Panc1 (cell line): ENCODE measurements around the gene U2AF1L4. TPM values are rescaled to one million over a fixed set of nuclear protein-coding genes. Genes with fewer than 3 reads are reported as not detected.

ENCODE experiments used
- ATAC-seq: fragments of 200-7000 bp; cut with Tn5 transposase; 2 replicates; pipeline ENCODE4 v1.9.1; 2020; ENCODE audit warnings: mild to moderate bottlenecking, moderate library complexity
- BruUV-seq: library from RNA; stranded (reverse); fragments of 400-500 nt; replicated peaks from 2 replicates; lab custom pipeline; 2021; lab: Mats Ljungman, UMichigan
- CTCF ChIA-PET: fragments of 300-600 bp; sonication (Branson Sonifier 250); formaldehyde crosslinking; loops from one replicate; lab custom pipeline; 2022; ENCODE audit warnings: antibody characterized with exemption; lab: Charles Lee
- POLR2A ChIA-PET: fragments of 300-600 bp; sonication (Branson Sonifier 250); formaldehyde crosslinking; loops from one replicate; lab custom pipeline; 2022; ENCODE audit warnings: antibody characterized with exemption; lab: Charles Lee
- DNase-seq: peaks from one replicate; pipeline ENCODE4 v3.0.0-alpha.2; 2010; ENCODE audit warnings: low read depth, low spot score
- H3K27ac ChIP-seq: 2 replicates; pipeline ENCODE4 v1.5.1; 2011; ENCODE audit warnings: mild to moderate bottlenecking, low read length, inconsistent platforms
- H3K27me3 ChIP-seq: fragments of 200-500 bp; sonication (Bioruptor generic); 2 replicates; pipeline ENCODE4 v1.6.0; 2014; ENCODE audit warnings: low read length, inconsistent platforms; ENCODE audit not compliant: control insufficient read depth, insufficient read depth
- H3K36me3 ChIP-seq: fragments of 200-500 bp; sonication (Bioruptor generic); 2 replicates; pipeline ENCODE4 v1.5.1; 2014; ENCODE audit warnings: inconsistent platforms, mild to moderate bottlenecking, low read length, moderate library complexity; ENCODE audit not compliant: control insufficient read depth, insufficient read depth
- H3K4me1 ChIP-seq: 2 replicates; pipeline ENCODE4 v1.5.1; 2011; ENCODE audit warnings: inconsistent platforms, mild to moderate bottlenecking, low read length, moderate library complexity; ENCODE audit not compliant: control insufficient read depth, insufficient read depth
- H3K4me3 ChIP-seq, 2 experiments: 2 replicates each; pipeline ENCODE4 v1.5.1; 2011 to 2012; ENCODE audit warnings: low read depth in 2 of 2, low read length in 2 of 2, mild to moderate bottlenecking in 2 of 2, inconsistent platforms in 1 of 2, moderate library complexity in 1 of 2
- H3K9me3 ChIP-seq: fragments of 200-500 bp; sonication (Bioruptor generic); 2 replicates; pipeline ENCODE4 v1.5.1; 2014; ENCODE audit warnings: low read depth, mild to moderate bottlenecking, inconsistent platforms, low read length, moderate library complexity; ENCODE audit not compliant: control insufficient read depth, insufficient read depth
- CTCF ChIP-seq: fragments of 450-650 bp; IDR thresholded peaks from 2 replicates; pipeline ENCODE4 v1.5.1; 2017; ENCODE audit warnings: mild to moderate bottlenecking
- POLR2AphosphoS5 ChIP-seq: IDR thresholded peaks from 2 replicates; pipeline ENCODE4 v1.6.1; 2012; ENCODE audit warnings: mild to moderate bottlenecking, low read depth, low read length, moderate library complexity
- REST ChIP-seq, 2 experiments: IDR thresholded peaks; 2 replicates each; pipeline ENCODE4 v1.6.1; 2011 to 2012; ENCODE audit warnings: low read depth in 2 of 2, control low read depth in 1 of 2, low read length in 1 of 2, mild to moderate bottlenecking in 1 of 2, moderate library complexity in 1 of 2; ENCODE audit not compliant: insufficient read depth in 1 of 2
- SIN3A ChIP-seq: IDR thresholded peaks from 2 replicates; pipeline ENCODE4 v1.6.1; 2012; ENCODE audit warnings: low read depth, mild to moderate bottlenecking, low read length, moderate library complexity, borderline replicate concordance; ENCODE audit not compliant: insufficient read depth
- TCF7L2 ChIP-seq: IDR thresholded peaks from 2 replicates; pipeline ENCODE4 v1.6.1; 2011; ENCODE audit warnings: mild to moderate bottlenecking, low read depth, low read length, inconsistent platforms
- in situ Hi-C: cut with HindIII; loops from 2 replicates; pipeline ENCODE4 v1.10.0; 2016; ENCODE audit warnings: low sequenced_read_pairs, low pct_unique_long_range_greater_than_20kb
- intact Hi-C: fragments of 100-400 bp; cut with micrococcal nuclease; formaldehyde crosslinking; loops from one replicate; pipeline ENCODE4 v1.10.0; 2022; ENCODE audit not compliant: unreplicated experiment
- total RNA-seq: library from RNA; stranded (reverse); gene quantifications from one replicate; pipeline ENCODE4 v1.2.1, GENCODE V29; 2021; ENCODE audit not compliant: unreplicated experiment

Gene U2AF1L4
- total RNA-seq, 1 experiment from 2014 or later, result 29.8 TPM

- Histone ChIP-seq H3K27me3 (no peaks in the 10 kb centered on the region), H3K27ac (no peak overlapping the region), H3K4me3 (no peak overlapping the region), H3K36me3 (peaks cover 11% of the 10 kb centered on the region), H3K4me1 (no peaks in the 10 kb centered on the region; the same call in 1 of the 2 replicates), H3K9me3 (no peaks in the 10 kb centered on the region)
- TF ChIP-seq CTCF (no peak), REST (IDR thresholded peaks at IDR 0.05; ENCODE audit: insufficient read depth in 1 of 2, low read depth in 2 of 2, low read length in 1 of 2) (no peak), TCF7L2 (no peak), POLR2AphosphoS5 (no peak), SIN3A (no peak)
- DNase-seq (no peak), ATAC-seq (no peak)
- in situ Hi-C loops (no loop called here), intact Hi-C loops (no loop called here)
- no TSS peak for BruUV-seq
- POLR2A ChIA-PET, result no interaction called here
- CTCF ChIA-PET, result no interaction called here
Measured at GRCh38 chr19:35734273-35734672, 10.9 kb downstream of the U2AF1L4 start.

- BruUV-seq, result no TSS peak
- TF ChIP-seq REST (IDR thresholded peaks at IDR 0.05; ENCODE audit: insufficient read depth in 1 of 2, low read depth in 2 of 2, low read length in 1 of 2), result no peak
- no peak for TF ChIP-seq POLR2AphosphoS5
- no peak for TF ChIP-seq CTCF
- TF ChIP-seq SIN3A, result no peak
- no peak for TF ChIP-seq TCF7L2
- DNase-seq, result no peak
- ChIA-PET POLR2A (no interaction called here), CTCF (interaction anchor here (0.6 kb wide), 1 partner anchor 320 kb away, joined by 4 read pairs; no protein-coding TSS in a partner anchor)
- no peaks in the 10 kb centered on the region for H3K4me1 ChIP-seq
- in situ Hi-C loops (no loop called here), intact Hi-C loops (no loop called here)
- H3K27ac ChIP-seq, result no peak overlapping the region
- ATAC-seq, result no peak
- no peaks in the 10 kb centered on the region for H3K27me3 ChIP-seq
- H3K9me3 ChIP-seq, result no peaks in the 10 kb centered on the region
- no peak overlapping the region for H3K4me3 ChIP-seq
- peaks cover 13% of the 10 kb centered on the region for H3K36me3 ChIP-seq
Measured at GRCh38 chr19:35733180-35734125, 11.8 kb downstream of the U2AF1L4 start.
